Transverse colon (tissue), 3 donors: ENCODE data around the gene WDR49.

Experiments used
- CTCF ChIP-seq, 5 experiments: fragments of 200-600 bp in 3 of 5; fragments of 450-650 bp in 2 of 5; sonication (generic) in 3 of 5; IDR thresholded peaks; 1 replicate in 2 of 5; 2 replicates in 3 of 5; pipeline ENCODE4 v1.5.1; 2016 to 2017; ENCODE audit warnings: antibody characterized with exemption in 5 of 5, inconsistent platforms in 3 of 5, mild to moderate bottlenecking in 2 of 5, moderate library complexity in 1 of 5
- POLR2A ChIP-seq: fragments of 450-650 bp; IDR thresholded peaks from one replicate; pipeline ENCODE4 v1.6.1; 2016; ENCODE audit warnings: antibody characterized with exemption, mild to moderate bottlenecking, moderate library complexity

GRCh38 chr3:167469381-167469780, 184.4 kb downstream of the WDR49 start:
- TF ChIP-seq CTCF (IDR thresholded peaks at IDR 0.05) = no peak
- no peak for TF ChIP-seq POLR2A
